Measurements from ENCODE around the gene MT1HL1.

DNA sequence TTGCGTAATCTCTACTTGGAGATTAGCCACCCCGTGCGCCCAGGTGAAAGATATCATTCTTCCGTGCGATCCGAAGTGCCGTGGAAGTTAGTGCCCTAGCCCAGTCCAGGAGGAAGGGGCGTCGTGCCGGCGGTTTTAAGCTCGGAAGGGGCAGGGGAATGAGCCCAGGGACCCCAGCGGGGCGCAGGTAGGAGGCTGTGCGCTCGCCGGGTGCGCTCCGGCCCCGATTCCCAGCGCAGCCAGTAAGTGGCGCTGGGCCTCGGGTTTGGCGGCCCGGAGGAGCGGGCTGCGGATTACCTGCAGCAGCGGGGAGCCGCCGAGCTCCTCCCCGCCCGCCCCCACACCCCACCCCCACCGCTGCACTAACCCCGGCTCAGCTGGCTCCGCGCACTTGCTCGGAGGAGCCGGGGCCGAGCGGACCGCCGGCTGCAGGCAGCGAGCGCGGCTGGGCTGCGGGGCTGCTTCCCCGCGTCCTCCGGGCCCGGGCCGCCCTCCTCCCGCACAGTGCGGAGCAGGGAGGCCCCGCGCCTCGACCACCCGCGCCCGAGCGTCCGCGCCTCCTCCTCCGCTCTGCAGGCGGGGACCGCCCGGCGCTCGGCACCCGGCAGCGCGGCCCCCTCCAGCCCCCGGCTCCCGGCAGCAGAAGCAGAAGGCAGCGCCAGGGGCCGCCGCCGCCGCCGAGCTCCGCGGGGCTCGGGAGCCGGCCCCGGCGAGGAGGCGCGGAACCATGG, 37.7 kb upstream of the MT1HL1 start, which contains the start of gene RYR2:
- no peak for TF ChIP-seq SUZ12 (IDR thresholded peaks at IDR 0.05; ENCODE audit: extremely low read depth, insufficient read depth, insufficient read length)
- no peak for TF ChIP-seq ZNF274 (IDR thresholded peaks at IDR 0.05; ENCODE audit: low read depth, low read length)

Measured in NT2/D1 (cell line).